ENCODE results near the gene SCUBE2. TPM values are rescaled to one million over a fixed set of nuclear protein-coding genes. Genes with fewer than 3 reads are reported as not detected.

Gene SCUBE2
- total RNA-seq, 1 donor, result 0.54 TPM

DNA sequence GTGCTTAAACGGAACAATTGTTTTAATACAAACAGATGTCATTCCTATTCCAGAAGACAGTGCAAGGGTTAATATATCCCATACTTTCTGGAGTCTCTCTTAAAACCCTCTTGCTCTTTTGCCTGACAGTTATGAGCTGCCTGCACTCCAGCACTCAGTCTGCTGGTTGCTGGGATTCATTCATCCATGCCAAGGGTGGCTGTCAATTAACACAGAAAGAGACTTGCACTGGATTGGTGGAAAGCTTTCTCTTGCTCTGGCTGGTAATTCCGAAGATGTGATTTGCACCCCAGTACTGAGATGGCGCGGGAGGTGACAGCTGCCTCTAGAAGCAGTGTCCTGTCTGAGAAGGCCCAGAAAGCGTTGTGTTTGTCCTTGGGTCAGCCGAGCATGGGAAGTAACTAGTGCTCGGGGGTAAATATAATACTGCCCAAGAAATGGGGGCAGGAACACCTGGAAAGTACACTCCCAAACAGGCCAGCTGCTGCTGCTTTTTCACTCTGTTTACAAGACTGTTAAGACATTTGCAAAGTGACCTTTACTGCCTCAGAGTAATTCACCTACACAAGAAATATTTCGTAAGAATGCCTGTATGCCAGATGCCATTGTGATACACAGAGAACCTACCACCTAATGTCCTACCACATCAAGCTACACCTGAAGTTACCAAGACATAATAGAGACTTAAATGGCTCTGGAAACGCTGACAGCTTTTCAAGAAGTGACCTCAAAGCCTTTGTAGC is 20.5 kb downstream of the SCUBE2 start:
- DNase-seq (ENCODE audit: low read depth), result no peak
- TF ChIP-seq, protein P1, sequence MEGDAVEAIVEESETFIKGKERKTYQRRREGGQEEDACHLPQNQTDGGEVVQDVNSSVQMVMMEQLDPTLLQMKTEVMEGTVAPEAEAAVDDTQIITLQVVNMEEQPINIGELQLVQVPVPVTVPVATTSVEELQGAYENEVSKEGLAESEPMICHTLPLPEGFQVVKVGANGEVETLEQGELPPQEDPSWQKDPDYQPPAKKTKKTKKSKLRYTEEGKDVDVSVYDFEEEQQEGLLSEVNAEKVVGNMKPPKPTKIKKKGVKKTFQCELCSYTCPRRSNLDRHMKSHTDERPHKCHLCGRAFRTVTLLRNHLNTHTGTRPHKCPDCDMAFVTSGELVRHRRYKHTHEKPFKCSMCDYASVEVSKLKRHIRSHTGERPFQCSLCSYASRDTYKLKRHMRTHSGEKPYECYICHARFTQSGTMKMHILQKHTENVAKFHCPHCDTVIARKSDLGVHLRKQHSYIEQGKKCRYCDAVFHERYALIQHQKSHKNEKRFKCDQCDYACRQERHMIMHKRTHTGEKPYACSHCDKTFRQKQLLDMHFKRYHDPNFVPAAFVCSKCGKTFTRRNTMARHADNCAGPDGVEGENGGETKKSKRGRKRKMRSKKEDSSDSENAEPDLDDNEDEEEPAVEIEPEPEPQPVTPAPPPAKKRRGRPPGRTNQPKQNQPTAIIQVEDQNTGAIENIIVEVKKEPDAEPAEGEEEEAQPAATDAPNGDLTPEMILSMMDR (IDR thresholded peaks at IDR 0.05; ENCODE audit: insufficient read depth, low read length), result no peak
- no peak overlapping the region for H3K4me3 ChIP-seq (ENCODE audit: low read depth, low read length)

DNA sequence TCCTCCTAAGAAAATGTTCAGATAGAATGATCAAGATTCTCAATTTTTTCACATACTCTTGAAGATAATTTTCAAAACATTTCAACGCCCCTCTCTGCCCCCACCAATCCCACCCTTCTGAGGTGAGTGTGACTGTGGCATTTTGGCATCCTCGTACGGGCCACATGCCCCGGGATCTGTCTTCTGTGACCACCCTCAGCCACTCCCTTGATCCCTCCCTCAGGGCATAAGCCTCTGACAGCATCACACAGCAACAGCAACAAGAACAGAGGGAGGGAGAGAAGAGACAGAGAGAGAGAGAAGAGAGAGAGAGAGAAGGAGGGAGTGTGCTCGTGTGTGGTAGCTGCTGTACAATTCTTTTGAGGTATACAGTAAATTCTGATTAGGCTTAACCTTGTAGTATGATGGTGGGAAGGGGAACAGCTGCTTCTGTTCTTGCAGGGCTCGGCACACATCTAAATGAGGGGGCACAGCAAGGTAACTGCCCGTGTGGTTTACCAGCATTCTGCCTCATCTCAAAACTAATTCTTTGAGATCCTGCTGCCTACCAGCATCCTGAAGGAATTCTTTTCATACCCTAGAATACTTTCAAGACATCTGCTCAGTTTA is 21.4 kb downstream of the SCUBE2 start:
- H3K4me3 ChIP-seq (ENCODE audit: low read depth, low read length), result no peak overlapping the region
- no peak for DNase-seq (ENCODE audit: low read depth)
- TF ChIP-seq, protein P1 (IDR thresholded peaks at IDR 0.05; ENCODE audit: insufficient read depth, low read length), result no peak

DNA sequence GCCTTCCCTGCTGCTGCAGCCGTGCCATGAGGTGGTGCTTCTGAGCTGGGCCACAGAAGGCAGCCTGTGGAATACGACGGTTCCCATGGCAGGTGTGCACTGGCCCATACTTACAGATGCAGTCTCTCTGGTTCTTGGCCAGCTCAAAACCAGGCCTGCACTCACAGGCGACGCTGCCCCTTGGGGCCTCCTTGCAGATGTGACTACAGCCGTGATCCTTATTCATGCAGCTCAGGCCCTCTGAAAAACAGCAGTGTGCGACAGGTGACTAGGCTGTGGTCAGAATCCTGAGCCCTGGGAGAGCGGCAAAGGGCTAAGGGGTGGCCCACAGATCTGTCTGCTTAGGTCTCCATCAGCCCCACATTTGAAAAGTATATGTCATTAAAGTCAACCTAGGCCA is 22.1 kb downstream of the SCUBE2 start:
- no peak overlapping the region for H3K4me3 ChIP-seq (ENCODE audit: low read depth, low read length)
- TF ChIP-seq, protein P1 (IDR thresholded peaks at IDR 0.05; ENCODE audit: insufficient read depth, low read length), result no peak
- no peak for DNase-seq (ENCODE audit: low read depth)

DNA sequence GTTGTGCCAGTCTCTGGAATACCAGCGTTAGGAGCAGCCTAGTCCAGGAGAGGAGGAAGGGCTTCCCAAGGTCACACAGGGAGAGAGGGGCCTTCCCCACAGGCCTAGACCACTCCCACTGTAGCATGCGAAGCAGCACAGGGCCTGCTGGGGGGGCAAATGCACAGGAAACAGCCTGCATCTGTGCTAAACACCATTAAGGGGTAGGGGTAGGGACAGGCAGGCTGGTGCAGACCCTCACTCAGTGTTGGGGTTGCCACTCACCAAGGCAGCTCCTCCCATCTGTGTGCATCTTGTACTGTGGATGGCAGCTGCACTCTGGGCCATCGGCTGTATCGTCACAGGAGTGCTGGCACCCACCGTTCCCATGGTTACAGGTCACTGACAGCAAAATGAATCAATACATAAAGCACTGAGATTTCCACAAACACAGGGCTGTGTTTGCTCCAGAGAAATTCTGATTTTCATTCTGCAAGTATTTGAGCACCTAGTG is 24.9 kb downstream of the SCUBE2 start:
- TF ChIP-seq, protein P1 (IDR thresholded peaks at IDR 0.05; ENCODE audit: insufficient read depth, low read length), result no peak
- H3K4me3 ChIP-seq (ENCODE audit: low read depth, low read length), result no peak overlapping the region
- no peak for DNase-seq (ENCODE audit: low read depth)

DNA sequence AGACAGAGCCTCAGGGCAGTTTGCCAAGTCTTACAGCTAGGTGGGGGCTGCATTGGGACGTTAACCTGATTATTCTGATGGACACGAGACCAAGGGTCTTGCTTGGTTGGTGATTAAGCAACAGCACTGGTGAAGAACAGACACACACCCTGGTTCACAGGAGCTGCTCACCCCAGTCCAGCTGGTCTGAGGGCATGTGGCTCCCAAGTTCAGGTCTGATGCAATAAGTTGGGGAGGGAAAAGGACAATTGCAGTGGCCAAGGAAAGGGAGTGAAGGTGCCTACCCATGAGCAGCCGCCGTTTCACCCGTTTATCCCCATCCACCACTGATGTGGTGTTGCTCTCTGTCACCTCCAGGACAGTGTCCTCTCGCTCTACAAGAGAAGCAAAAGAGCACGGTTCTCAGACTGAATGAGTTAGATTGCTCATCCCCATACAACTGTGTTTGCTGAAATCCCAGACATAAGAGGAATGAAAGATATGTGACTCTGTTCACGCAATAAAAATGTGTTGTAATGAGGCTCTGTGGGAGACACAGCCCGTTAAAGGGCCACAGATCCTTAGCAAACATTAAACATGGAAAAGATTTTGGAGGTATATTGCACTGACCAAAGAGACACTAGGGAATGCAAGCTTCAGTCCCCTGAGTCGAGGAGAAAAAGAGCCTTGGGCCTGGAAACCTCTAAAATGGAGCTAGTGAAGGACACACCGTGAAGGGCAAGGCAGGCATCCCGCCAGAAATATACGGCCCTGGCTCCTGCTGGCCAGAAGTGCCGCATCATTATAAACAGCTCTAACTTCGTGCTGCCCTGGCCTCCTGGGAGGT is 25.6 kb downstream of the SCUBE2 start:
- TF ChIP-seq, protein P1 (IDR thresholded peaks at IDR 0.05; ENCODE audit: insufficient read depth, low read length), result no peak
- DNase-seq (ENCODE audit: low read depth), result no peak
- no peak overlapping the region for H3K4me3 ChIP-seq (ENCODE audit: low read depth, low read length)

DNA sequence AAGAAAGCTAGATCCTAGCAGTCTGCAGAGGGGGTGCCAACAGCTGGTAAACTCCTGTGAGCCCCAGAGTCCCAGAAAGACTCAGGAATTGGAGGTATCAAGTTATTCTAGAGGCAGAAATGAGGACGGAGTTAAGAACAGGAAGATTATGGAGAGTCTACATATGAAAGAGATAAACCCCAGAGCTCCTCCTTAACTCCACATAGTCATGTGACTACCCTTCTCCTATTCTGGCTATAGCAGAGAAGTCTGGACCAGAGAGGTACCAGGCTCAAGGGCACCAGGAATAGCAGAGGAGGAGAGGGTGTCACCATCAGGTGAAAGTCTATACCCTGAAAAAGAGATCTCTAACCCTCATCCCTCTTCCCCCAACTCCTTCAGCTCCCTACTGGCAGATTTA is 29.6 kb downstream of the SCUBE2 start:
- TF ChIP-seq, protein P1 (IDR thresholded peaks at IDR 0.05; ENCODE audit: insufficient read depth, low read length), result no peak
- H3K4me3 ChIP-seq (ENCODE audit: low read depth, low read length), result no peak overlapping the region
- DNase-seq (ENCODE audit: low read depth), result no peak
